Measurements from ENCODE around the gene B4GALT1.
"Not testable (repeated sequence)": the region's sequence is repeated elsewhere in the genome, so short reads cannot be mapped to it uniquely, and the experiment has no call there.

Gene B4GALT1

GRCh38 chr9:33101104-33101951 lies 65.8 kb downstream of the B4GALT1 start:
- Mint-ChIP-seq H3K4me3 (no peak overlapping the region), H3K27me3 (no peaks in the 10 kb centered on the region), H3K4me1 (peaks cover 5% of the 10 kb centered on the region), H3K9me3 (peaks cover 2% of the 10 kb centered on the region), H3K36me3 (no peaks in the 10 kb centered on the region), H3K27ac (peak overlapping the region; percentile 17)
- ATAC-seq, result no peak

DNA sequence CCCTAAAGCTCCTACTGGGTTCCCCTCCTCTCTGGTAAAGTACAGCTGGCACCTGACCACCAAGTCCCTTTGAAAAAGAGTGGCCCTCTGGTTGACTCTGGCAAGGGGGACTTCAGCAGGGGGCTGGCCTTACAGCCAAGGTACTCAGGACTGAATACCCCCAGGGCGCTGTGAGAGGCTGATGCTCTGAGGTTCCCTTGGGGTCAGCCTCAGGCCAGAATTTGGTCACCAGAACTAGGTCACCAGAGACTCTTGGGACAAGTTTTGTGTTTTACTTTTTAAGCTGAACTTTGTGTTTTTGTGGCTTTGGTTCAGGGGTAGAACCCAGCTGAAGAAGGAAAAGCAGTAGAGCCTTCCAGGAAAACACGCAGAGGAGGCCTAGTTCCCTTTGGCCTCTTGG lies 67.4 kb downstream of the B4GALT1 start:
- no peaks in the 10 kb centered on the region for H3K27me3 Mint-ChIP-seq
- H3K27ac Mint-ChIP-seq, result no peak overlapping the region

DNA sequence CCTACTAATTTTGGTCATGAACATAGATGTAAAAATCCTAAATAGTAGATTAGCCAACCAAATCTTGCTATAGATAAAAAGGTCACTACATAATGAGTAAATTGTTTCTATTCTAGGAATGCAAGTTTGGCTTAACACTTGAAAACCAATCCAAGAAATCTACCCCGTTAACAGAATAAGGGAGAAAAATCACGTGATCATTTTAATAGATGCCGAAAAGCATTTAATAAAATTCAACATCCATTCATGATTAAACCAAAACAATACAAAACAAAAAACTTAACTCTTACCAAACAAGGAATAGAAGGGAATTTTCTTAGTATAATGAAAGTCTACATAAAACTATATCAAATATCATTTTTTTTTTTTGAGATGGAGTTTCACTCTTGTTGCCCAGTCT lies 69.9 kb downstream of the B4GALT1 start:
- Mint-ChIP-seq H3K27ac (no peak overlapping the region), H3K4me1 (peaks cover 5% of the 10 kb centered on the region), H3K36me3 (no peaks in the 10 kb centered on the region), H3K4me3 (no peak overlapping the region), H3K27me3 (no peaks in the 10 kb centered on the region), H3K9me3 (peaks cover 2% of the 10 kb centered on the region)
- no peak for ATAC-seq

More for the DNA sequence above, 67.4 kb downstream of the B4GALT1 start:
- H3K36me3 Mint-ChIP-seq, result no peaks in the 10 kb centered on the region
- H3K4me3 Mint-ChIP-seq, result no peak overlapping the region
- H3K4me1 Mint-ChIP-seq, result peaks cover 5% of the 10 kb centered on the region
- peaks cover 2% of the 10 kb centered on the region for H3K9me3 Mint-ChIP-seq
- no peak for ATAC-seq

DNA sequence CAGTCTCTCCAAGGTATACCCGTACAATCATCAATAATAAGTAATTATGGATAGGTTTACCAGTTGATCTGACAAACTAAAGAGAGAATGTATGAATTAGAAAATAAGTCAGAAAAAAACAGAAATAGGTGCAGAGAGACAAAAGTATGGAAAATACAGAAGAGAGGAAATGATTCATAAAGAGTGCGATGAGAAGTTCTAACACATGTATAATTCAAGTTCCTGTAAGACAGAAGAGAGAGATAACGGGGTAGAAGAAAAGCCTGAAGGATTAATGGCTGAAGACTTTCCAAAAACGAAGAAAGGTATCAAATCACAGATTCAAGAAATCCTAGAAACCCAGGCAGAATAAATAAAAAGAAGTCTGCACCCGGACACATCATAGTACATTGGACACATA lies 74.5 kb downstream of the B4GALT1 start:
- Mint-ChIP-seq H3K27ac (no peak overlapping the region), H3K4me3 (no peak overlapping the region), H3K27me3 (no peaks in the 10 kb centered on the region), H3K9me3 (peaks cover 2% of the 10 kb centered on the region), H3K36me3 (no peaks in the 10 kb centered on the region), H3K4me1 (no peaks in the 10 kb centered on the region)
- no peak for ATAC-seq

DNA sequence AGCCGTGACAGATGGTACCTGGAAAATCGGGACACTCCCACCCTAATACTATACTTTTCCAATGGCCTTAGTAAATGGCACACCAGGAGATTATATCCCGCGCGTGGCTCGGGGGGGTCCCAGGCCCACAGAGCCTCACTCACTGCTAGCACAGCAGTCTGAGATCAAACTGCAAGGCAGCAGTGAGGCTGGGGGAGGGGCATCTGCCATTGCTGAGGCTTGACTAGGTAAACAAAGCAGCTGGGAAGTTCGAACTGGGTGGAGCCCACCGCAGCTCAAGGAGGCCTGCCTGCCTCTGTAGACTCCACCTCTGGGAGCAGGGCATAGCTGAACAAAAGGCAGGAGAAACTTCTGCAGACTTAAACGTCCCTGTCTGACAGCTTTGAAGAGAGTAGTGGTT lies 81.5 kb downstream of the B4GALT1 start:
- H3K27me3 Mint-ChIP-seq, H3K27ac Mint-ChIP-seq, H3K36me3 Mint-ChIP-seq, H3K9me3 Mint-ChIP-seq, ATAC-seq, H3K4me3 Mint-ChIP-seq: not testable (repeated sequence)
- peaks cover 31% of the 10 kb centered on the region for H3K4me1 Mint-ChIP-seq

DNA sequence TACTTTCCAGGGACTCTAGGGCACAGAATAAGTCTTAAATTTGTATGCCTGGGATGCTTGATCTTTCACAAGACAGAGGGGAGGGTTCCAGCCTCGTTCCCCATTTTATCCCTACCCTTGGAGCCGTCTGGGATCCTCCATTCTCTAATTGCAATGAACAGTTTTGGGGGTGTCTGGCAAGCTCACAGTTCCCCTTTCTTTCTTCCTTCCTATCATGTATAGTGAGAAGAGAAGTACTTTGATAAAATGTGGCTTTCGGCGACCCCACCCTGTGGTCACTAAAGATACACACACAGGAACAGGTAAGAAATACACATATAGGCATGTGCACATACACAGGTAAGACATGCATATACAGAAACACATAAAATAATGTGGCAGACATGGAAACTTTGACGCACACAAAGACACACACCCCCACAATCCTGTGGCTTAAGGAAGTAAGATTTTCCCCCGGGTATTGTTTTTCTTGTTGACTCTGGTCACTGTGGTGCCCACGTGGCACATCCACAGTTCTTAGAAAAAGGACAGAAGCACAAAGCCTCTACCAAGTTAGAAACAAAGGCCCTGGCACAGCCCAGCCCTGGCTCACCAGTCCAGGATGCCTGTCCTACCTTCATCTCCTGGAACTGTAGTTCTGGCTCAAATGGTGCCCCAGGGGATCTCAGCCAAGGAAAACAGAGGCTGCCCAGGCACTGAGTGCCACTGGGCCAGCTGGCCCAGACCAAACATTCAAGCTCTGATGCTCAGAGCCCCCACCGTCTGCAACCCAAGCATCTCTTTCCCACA lies 84.4 kb downstream of the B4GALT1 start:
- Mint-ChIP-seq H3K4me1 (peaks cover 31% of the 10 kb centered on the region), H3K27ac (no peak overlapping the region), H3K36me3 (no peaks in the 10 kb centered on the region), H3K9me3 (no peaks in the 10 kb centered on the region), H3K27me3 (no peaks in the 10 kb centered on the region), H3K4me3 (peak overlapping the region; percentile 14)
- ATAC-seq, result peak; percentile 89

- Mint-ChIP-seq H3K4me1 (peaks cover 35% of the 10 kb centered on the region), H3K36me3 (no peaks in the 10 kb centered on the region), H3K27me3 (no peaks in the 10 kb centered on the region), H3K9me3 (no peaks in the 10 kb centered on the region), H3K27ac (no peak overlapping the region), H3K4me3 (peak overlapping the region; percentile 14)
- ATAC-seq, result no peak
Measured at GRCh38 chr9:33082128-33082527, 85.0 kb downstream of the B4GALT1 start.

GRCh38 chr9:33081128-33081851 lies 85.8 kb downstream of the B4GALT1 start:
- Mint-ChIP-seq H3K9me3 (no peaks in the 10 kb centered on the region), H3K36me3 (no peaks in the 10 kb centered on the region), H3K27me3 (no peaks in the 10 kb centered on the region), H3K4me3 (no peak overlapping the region), H3K27ac (no peak overlapping the region), H3K4me1 (peaks cover 40% of the 10 kb centered on the region)
- ATAC-seq, result peak; percentile 52

- H3K27ac Mint-ChIP-seq, result no peak overlapping the region
- ATAC-seq, result no peak
- H3K4me1 Mint-ChIP-seq, result peaks cover 45% of the 10 kb centered on the region
- no peaks in the 10 kb centered on the region for H3K27me3 Mint-ChIP-seq
- no peaks in the 10 kb centered on the region for H3K36me3 Mint-ChIP-seq
- no peak overlapping the region for H3K4me3 Mint-ChIP-seq
- no peaks in the 10 kb centered on the region for H3K9me3 Mint-ChIP-seq
Measured at GRCh38 chr9:33080534-33080933, 86.6 kb downstream of the B4GALT1 start.

DNA sequence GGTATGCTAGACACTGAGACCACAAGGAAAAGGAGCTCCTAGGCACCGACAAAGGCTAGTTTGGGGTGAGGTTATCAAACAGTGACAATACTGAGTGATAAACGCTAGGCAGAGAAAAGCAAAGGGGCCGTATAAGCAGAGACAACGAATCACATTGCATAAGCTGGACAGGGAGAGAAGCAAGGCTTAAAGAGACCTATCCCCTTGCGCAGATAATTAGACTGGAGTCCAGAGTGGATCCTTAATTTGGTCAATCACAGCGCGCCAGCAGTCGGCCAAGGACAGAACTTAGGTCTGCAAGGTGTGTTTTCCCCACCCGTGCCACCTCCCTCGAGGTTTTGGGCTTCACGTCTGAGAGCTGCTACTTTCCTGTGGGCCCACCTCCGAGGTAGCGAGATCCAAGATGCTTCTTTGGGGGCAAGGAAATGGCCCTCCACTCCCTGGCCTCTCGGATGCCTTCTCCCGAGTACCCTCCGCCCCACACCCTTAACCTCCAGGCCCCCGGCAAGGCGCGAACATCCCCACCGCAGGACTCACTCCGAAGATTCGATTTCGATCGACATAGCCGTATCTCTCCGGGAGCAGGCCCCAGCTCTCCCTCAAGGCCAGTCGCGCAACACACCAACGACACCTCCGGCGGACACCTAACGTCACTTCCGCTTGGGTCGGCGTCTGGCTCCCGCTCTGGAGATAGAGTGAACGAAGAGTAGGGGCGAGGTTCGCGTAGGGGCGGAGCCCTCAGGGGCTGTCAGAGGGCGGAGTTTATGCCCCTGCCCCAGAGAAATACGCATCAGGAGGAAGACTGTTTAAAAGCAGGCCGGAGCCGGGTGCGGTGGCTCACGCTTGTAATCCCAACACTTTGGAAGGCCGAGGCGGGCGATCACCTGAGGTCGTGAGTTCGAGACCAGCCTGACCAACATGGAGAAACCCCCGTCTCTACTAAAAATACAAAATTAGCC lies 90.8 kb downstream of the B4GALT1 start, which contains the start of gene SMU1:
Gene SMU1 (minus strand): TSS at position 629 of the 959 bp plus-strand sequence. CDS start 66 bp downstream, at position 563.
- Mint-ChIP-seq H3K4me1 (peaks cover 36% of the 10 kb centered on the region), H3K27me3 (no peaks in the 10 kb centered on the region), H3K4me3 (peak within 1 kb of the TSS; percentile 82), H3K27ac (peak within 1 kb of the TSS; percentile 88), H3K36me3 (peaks cover 19% of the 10 kb centered on the region), H3K9me3 (no peaks in the 10 kb centered on the region)
- ATAC-seq, result peak; percentile 100

DNA sequence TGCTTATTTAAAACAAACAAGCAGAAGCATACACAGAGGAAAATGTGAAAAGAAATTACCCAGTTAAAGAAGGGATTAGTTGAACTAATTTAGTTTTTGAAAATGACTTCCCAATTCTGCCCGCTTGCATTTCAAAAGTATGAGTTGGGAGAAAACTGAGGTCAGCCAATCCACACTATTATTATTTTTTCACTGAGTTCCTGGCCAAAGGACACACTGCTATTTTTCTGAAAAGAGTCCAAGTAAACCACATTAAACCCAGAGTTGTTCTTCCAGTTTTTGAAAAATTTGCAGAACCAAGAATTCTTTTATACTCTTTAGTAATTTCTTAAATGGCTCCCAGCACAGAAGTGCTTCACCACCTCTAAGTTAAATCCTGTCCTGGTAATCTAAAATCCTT lies 98.1 kb downstream of the B4GALT1 start:
- no peaks in the 10 kb centered on the region for H3K27me3 Mint-ChIP-seq
- no peak for ATAC-seq
- H3K36me3 Mint-ChIP-seq, result peaks cover 62% of the 10 kb centered on the region
- no peaks in the 10 kb centered on the region for H3K9me3 Mint-ChIP-seq
- peaks cover 38% of the 10 kb centered on the region for H3K4me1 Mint-ChIP-seq
- H3K4me3 Mint-ChIP-seq, result no peak overlapping the region
- no peak overlapping the region for H3K27ac Mint-ChIP-seq

- Mint-ChIP-seq H3K27ac (peak overlapping the region; percentile 66), H3K4me3 (peak overlapping the region; percentile 37), H3K27me3 (no peaks in the 10 kb centered on the region), H3K9me3 (no peaks in the 10 kb centered on the region), H3K4me1 (peaks cover 22% of the 10 kb centered on the region), H3K36me3 (peaks cover 45% of the 10 kb centered on the region)
- ATAC-seq, result peak; percentile 81
Measured at GRCh38 chr9:33065157-33066076, 101.7 kb downstream of the B4GALT1 start.
